Neural cell (in vitro differentiated cells): Measurements from ENCODE around the gene PPP2R3A.

Experiments
- CTCF ChIP-seq: fragments of 450-650 bp; IDR thresholded peaks from 2 replicates; pipeline ENCODE4 v1.5.1; 2014; ENCODE audit warnings: antibody characterized with exemption, mild to moderate bottlenecking, moderate library complexity; ENCODE audit not compliant: poor library complexity, severe bottlenecking
- EP300 ChIP-seq: fragments of 450-650 bp; conservative IDR thresholded peaks from 2 replicates; pipeline ENCODE4 v1.6.1; 2014; ENCODE audit warnings: antibody characterized with exemption, mild to moderate bottlenecking, moderate library complexity; ENCODE audit not compliant: poor library complexity, severe bottlenecking
- EZH2 ChIP-seq: fragments of 200-600, 300-800 bp; shearing (Covaris generic), sonication (generic); IDR thresholded peaks from 2 replicates; pipeline ENCODE4 v1.6.1; 2014; ENCODE audit warnings: antibody characterized with exemption, low read length, borderline replicate concordance, mild to moderate bottlenecking; ENCODE audit not compliant: insufficient read depth, poor library complexity, severe bottlenecking
- MXI1 ChIP-seq: fragments of 450-650 bp; conservative IDR thresholded peaks from 2 replicates; pipeline ENCODE4 v1.6.1; 2014; ENCODE audit warnings: antibody characterized with exemption, mild to moderate bottlenecking; ENCODE audit not compliant: poor library complexity, severe bottlenecking
- POLR2AphosphoS5 ChIP-seq: IDR thresholded peaks from 2 replicates; pipeline ENCODE4 v1.6.1; 2012
- RAD21 ChIP-seq: fragments of 450-650 bp; conservative IDR thresholded peaks from 2 replicates; pipeline ENCODE4 v1.6.1; 2014; ENCODE audit warnings: antibody characterized with exemption, mild to moderate bottlenecking, moderate library complexity
- SMC3 ChIP-seq: fragments of 450-650 bp; conservative IDR thresholded peaks from 2 replicates; pipeline ENCODE4 v1.6.1; 2014; ENCODE audit warnings: antibody characterized with exemption, mild to moderate bottlenecking, moderate library complexity; ENCODE audit not compliant: poor library complexity
- TF ChIP-seq, protein P1 (sequence below): IDR thresholded peaks from 2 replicates; pipeline ENCODE4 v1.6.1; 2012; ENCODE audit warnings: borderline replicate concordance

DNA sequence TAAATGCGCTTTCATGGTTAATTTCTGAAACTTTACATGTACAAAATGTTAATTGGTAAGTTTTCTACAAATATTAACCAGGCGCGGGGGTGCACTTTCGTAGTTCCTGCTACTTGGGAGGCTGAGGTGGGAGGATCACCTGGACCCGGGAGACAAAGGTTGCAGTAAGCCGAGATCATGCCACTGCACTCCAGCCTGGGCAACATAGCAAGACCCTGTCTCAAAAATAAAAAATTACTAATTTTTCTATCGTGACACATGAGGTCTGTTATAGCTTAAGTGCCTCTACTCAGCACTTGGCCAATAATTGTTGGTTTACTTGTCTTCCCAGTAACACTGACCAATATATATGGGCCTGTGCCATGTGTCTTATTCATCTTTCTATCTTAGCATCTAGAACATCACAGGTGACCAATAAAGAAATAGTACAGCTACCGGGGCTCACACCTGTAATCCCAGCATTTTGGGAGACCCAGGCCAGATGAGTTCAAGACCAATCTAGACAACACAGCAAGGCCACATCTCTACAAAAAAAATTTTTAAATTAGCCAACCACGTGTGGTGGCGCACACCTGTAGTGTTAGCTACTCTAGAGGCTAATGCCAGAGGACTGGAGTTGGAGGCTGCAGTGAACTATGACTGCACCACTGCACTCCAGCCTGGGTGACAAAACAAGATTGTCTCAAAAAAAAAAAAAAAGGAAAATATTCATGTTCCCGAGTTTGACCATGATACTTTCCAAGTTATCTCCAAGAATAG lies 224.5 kb downstream of the PPP2R3A start:
- TF ChIP-seq MXI1 = no peak
- TF ChIP-seq CTCF = no peak
- TF ChIP-seq EP300 = no peak
- TF ChIP-seq SMC3 = no peak
- no peak for TF ChIP-seq POLR2AphosphoS5
- no peak for TF ChIP-seq EZH2
- TF ChIP-seq, protein P1, sequence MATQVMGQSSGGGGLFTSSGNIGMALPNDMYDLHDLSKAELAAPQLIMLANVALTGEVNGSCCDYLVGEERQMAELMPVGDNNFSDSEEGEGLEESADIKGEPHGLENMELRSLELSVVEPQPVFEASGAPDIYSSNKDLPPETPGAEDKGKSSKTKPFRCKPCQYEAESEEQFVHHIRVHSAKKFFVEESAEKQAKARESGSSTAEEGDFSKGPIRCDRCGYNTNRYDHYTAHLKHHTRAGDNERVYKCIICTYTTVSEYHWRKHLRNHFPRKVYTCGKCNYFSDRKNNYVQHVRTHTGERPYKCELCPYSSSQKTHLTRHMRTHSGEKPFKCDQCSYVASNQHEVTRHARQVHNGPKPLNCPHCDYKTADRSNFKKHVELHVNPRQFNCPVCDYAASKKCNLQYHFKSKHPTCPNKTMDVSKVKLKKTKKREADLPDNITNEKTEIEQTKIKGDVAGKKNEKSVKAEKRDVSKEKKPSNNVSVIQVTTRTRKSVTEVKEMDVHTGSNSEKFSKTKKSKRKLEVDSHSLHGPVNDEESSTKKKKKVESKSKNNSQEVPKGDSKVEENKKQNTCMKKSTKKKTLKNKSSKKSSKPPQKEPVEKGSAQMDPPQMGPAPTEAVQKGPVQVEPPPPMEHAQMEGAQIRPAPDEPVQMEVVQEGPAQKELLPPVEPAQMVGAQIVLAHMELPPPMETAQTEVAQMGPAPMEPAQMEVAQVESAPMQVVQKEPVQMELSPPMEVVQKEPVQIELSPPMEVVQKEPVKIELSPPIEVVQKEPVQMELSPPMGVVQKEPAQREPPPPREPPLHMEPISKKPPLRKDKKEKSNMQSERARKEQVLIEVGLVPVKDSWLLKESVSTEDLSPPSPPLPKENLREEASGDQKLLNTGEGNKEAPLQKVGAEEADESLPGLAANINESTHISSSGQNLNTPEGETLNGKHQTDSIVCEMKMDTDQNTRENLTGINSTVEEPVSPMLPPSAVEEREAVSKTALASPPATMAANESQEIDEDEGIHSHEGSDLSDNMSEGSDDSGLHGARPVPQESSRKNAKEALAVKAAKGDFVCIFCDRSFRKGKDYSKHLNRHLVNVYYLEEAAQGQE = no peak
- TF ChIP-seq RAD21 = no peak
